MCF 10A (cell line): ENCODE results near the gene VPS45. TPM values are rescaled to one million over a fixed set of nuclear protein-coding genes. Genes with fewer than 3 reads are reported as not detected.

ENCODE experiments used
- BruUV-seq: library from RNA; stranded (reverse); fragments of 400-500 nt; replicated peaks from 2 replicates; lab custom pipeline; 2021; lab: Mats Ljungman, UMichigan
- CTCF ChIA-PET: fragments of 300-600 bp; sonication (Branson Sonifier 250); formaldehyde crosslinking; extraction: SDS; loops from one replicate; lab custom pipeline; 2021; ENCODE audit warnings: antibody characterized with exemption, inconsistent platforms; lab: Yijun Ruan, JAX
- POLR2A ChIA-PET: fragments of 300-600, 350-650 bp; sonication (Branson Sonifier 250); formaldehyde crosslinking; extraction: SDS; loops from one replicate; lab custom pipeline; 2020; ENCODE audit warnings: antibody characterized with exemption, inconsistent platforms; lab: Yijun Ruan, JAX
- DNase-seq: peaks from one replicate; pipeline ENCODE4 v3.0.0-alpha.2; 2018; ENCODE audit not compliant: unreplicated experiment
- H3K27ac Mint-ChIP-seq: one replicate; pipeline ENCODE4 v1.8.0; 2022; ENCODE audit warnings: mild to moderate bottlenecking, low read depth, mixed read lengths; ENCODE audit not compliant: unreplicated experiment
- H3K27me3 Mint-ChIP-seq: one replicate; pipeline ENCODE4 v1.8.0; 2022; ENCODE audit warnings: mixed read lengths; ENCODE audit not compliant: insufficient read depth, unreplicated experiment
- H3K36me3 Mint-ChIP-seq: one replicate; pipeline ENCODE4 v1.8.0; 2022; ENCODE audit warnings: mild to moderate bottlenecking, moderate library complexity, mixed read lengths; ENCODE audit not compliant: insufficient read depth, unreplicated experiment
- H3K4me1 Mint-ChIP-seq: one replicate; pipeline ENCODE4 v1.8.0; 2022; ENCODE audit warnings: mixed read lengths; ENCODE audit not compliant: insufficient read depth, unreplicated experiment
- H3K4me3 Mint-ChIP-seq: one replicate; pipeline ENCODE4 v1.8.0; 2022; ENCODE audit warnings: mild to moderate bottlenecking, moderate library complexity, mixed read lengths; ENCODE audit not compliant: unreplicated experiment
- H3K9me3 Mint-ChIP-seq: one replicate; pipeline ENCODE4 v1.8.0; 2022; ENCODE audit warnings: mixed read lengths; ENCODE audit not compliant: unreplicated experiment
- intact Hi-C: fragments of 100-400 bp; cut with micrococcal nuclease; formaldehyde crosslinking; loops from 2 replicates; pipeline ENCODE4 v1.14.1; 2022
- total RNA-seq: library from RNA; stranded (reverse); gene quantifications from 2 replicates; pipeline ENCODE4 v1.2.3, GENCODE V29; 2022
- TF ChIP-seq, protein P1 (sequence below): fragments of 200-600 bp; IDR thresholded peaks from one replicate; pipeline ENCODE4 v1.8.0; 2022; ENCODE audit warnings: antibody characterized with exemption, mild to moderate bottlenecking; ENCODE audit not compliant: unreplicated experiment

The VPS45 gene
- total RNA-seq, 1 experiment from 2014 or later, result 35.1 TPM

GRCh38 chr1:150187560-150187931 is 120.0 kb downstream of the VPS45 start:
- H3K9me3 Mint-ChIP-seq, result no peaks in the 10 kb centered on the region
- ChIA-PET CTCF (interaction anchor here (0.6 to 14.8 kb wide), 55 partner anchors 8 to 1801 kb away, joined by 3 to 223 read pairs (median 5); partner anchors contain the start of genes MTMR11 and VPS45), POLR2A (interaction anchor here (0.6 to 3.2 kb wide), 20 partner anchors 9 to 344 kb away, joined by 3 to 52 read pairs (median 4); partner anchors contain the start of genes MTMR11 and VPS45)
- DNase-seq, result no peak
- TF ChIP-seq, protein P1, sequence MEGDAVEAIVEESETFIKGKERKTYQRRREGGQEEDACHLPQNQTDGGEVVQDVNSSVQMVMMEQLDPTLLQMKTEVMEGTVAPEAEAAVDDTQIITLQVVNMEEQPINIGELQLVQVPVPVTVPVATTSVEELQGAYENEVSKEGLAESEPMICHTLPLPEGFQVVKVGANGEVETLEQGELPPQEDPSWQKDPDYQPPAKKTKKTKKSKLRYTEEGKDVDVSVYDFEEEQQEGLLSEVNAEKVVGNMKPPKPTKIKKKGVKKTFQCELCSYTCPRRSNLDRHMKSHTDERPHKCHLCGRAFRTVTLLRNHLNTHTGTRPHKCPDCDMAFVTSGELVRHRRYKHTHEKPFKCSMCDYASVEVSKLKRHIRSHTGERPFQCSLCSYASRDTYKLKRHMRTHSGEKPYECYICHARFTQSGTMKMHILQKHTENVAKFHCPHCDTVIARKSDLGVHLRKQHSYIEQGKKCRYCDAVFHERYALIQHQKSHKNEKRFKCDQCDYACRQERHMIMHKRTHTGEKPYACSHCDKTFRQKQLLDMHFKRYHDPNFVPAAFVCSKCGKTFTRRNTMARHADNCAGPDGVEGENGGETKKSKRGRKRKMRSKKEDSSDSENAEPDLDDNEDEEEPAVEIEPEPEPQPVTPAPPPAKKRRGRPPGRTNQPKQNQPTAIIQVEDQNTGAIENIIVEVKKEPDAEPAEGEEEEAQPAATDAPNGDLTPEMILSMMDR, result no peak
- no peak overlapping the region for H3K4me3 Mint-ChIP-seq
- H3K27ac Mint-ChIP-seq, result no peak overlapping the region
- no peaks in the 10 kb centered on the region for H3K36me3 Mint-ChIP-seq
- H3K4me1 Mint-ChIP-seq, result peaks cover 14% of the 10 kb centered on the region
- BruUV-seq, result no TSS peak
- H3K27me3 Mint-ChIP-seq, result no peaks in the 10 kb centered on the region
- intact Hi-C loops, result loop anchor here (1.0 to 2.0 kb wide), 3 partner anchors 114 to 299 kb away; no protein-coding TSS in a partner anchor

DNA sequence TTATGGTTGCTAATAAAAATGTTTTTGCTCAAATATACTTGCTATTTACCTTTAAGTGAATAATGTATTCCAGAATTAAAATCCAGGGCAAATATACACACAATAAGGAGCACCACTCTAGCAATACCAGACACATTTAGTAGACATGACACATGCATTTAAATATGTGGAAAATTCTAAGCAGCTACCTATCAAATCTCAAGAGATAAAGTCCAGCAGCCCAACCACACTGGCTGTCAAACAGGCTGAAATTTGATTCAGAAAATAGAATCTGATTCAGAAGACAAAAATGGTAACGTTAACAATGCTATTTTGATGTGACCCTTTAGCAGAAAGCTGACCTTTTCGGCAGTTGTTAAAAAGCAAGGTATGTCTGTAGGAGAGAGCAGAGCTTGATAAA is 124.4 kb downstream of the VPS45 start:
- H3K27ac Mint-ChIP-seq, result no peak overlapping the region
- H3K36me3 Mint-ChIP-seq, result no peaks in the 10 kb centered on the region
- intact Hi-C loops, result no loop called here
- TF ChIP-seq, protein P1, result no peak
- H3K4me3 Mint-ChIP-seq, result no peak overlapping the region
- ChIA-PET POLR2A (interaction anchor here (0.6 to 1.0 kb wide), 4 partner anchors 83 to 304 kb away, joined by 3 to 4 read pairs (median 3); a partner anchor contains a TSS), CTCF (interaction anchor here (0.7 to 2.2 kb wide), 4 partner anchors 22 to 229 kb away, joined by 3 to 8 read pairs (median 4); no protein-coding TSS in a partner anchor)
- no peak for DNase-seq
- H3K9me3 Mint-ChIP-seq, result no peaks in the 10 kb centered on the region
- H3K4me1 Mint-ChIP-seq, result peaks cover 7% of the 10 kb centered on the region
- BruUV-seq, result no TSS peak
- H3K27me3 Mint-ChIP-seq, result no peaks in the 10 kb centered on the region

DNA sequence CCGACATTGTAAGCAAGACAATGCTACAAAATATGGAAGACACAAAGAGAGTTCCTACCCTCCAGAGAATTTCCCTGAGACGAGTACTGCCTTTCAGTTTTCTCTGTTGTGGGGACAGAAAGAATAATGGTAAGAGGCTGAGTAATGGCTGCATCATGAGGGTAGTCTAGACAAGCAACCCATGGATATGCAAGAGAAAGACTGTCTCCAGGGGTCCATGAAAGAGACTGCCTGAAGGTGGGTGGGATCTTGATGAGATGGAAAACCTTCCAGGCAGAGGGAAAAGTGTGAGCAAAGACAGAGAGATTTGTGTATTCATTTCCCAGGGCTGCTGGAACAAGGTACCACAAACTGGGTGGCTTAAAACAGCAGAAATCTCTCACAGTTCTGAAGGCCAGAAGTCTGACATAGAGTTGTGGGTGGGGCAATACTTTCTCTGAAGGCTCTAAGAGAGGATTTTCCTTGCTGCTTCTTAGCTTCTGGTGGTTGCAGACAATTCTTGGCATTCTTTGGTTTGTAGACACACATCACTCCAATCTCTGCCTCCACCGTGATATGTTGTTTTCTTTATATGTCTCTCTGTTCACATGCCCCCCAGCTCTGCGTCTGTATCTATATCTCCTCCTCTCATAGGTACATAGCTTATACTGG is 126.9 kb downstream of the VPS45 start:
- intact Hi-C loops, result no loop called here
- ChIA-PET CTCF (interaction anchor here (1.1 to 1.9 kb wide), 4 partner anchors 10 to 232 kb away, joined by 3 to 11 read pairs (median 4); no protein-coding TSS in a partner anchor), POLR2A (interaction anchor here (1.5 kb wide), 1 partner anchor 296 kb away, joined by 4 read pairs; no protein-coding TSS in a partner anchor)
- no peak overlapping the region for H3K4me3 Mint-ChIP-seq
- BruUV-seq, result no TSS peak
- H3K36me3 Mint-ChIP-seq, result no peaks in the 10 kb centered on the region
- H3K27ac Mint-ChIP-seq, result no peak overlapping the region
- H3K9me3 Mint-ChIP-seq, result no peaks in the 10 kb centered on the region
- peaks cover 7% of the 10 kb centered on the region for H3K4me1 Mint-ChIP-seq
- no peaks in the 10 kb centered on the region for H3K27me3 Mint-ChIP-seq
- DNase-seq, result no peak
- TF ChIP-seq, protein P1, result no peak

Other genes with a start within 250 kb of the VPS45 start
- 17.4 and 22.4 TPM in 2 replicates for gene BOLA1, start 168.2 kb upstream of the VPS45 start, total RNA-seq
- gene SV2A, start 149.9 kb upstream of the VPS45 start, total RNA-seq, result 0.12 TPM in 1 of 2 replicates, not detected in the other
- 79.2 and 99.2 TPM in 2 replicates for gene SF3B4, start 140.0 kb upstream of the VPS45 start, total RNA-seq
- gene MTMR11, start 130.9 kb upstream of the VPS45 start, total RNA-seq, result 23.8 and 33.5 TPM in 2 replicates
- gene OTUD7B, start 57.0 kb upstream of the VPS45 start, total RNA-seq, result 44.3 and 47.4 TPM in 2 replicates
- gene PLEKHO1, start 82.1 kb downstream of the VPS45 start, total RNA-seq, result 1.9 and 5.2 TPM in 2 replicates
- gene ANP32E, start 168.3 kb downstream of the VPS45 start, total RNA-seq, result 56.5 and 67.3 TPM in 2 replicates
- 0.26 TPM in 1 of 2 replicates, not detected in the other for gene CA14, start 190.0 kb downstream of the VPS45 start, total RNA-seq
- 123 and 154 TPM in 2 replicates for gene APH1A, start 201.2 kb downstream of the VPS45 start, total RNA-seq
- gene C1orf54, start 205.0 kb downstream of the VPS45 start, total RNA-seq, result 1.8 and 2.3 TPM in 2 replicates
- 5.0 and 5.2 TPM in 2 replicates for gene CIART, start 214.8 kb downstream of the VPS45 start, total RNA-seq
- 133 and 152 TPM in 2 replicates for gene MRPS21, start 226.1 kb downstream of the VPS45 start, total RNA-seq